Measurements from ENCODE around the gene LAMA3. TPM values are rescaled to one million over a fixed set of nuclear protein-coding genes. Genes with fewer than 3 reads are reported as not detected.

LAMA3 gene
- total RNA-seq, 4 donors from 2014 or later = 46.5 to 75.4 (median 57.4) TPM

GRCh38 chr18:23650968-23651927 is 38.0 kb upstream of the LAMA3 start:
- DNase-seq = peak in 1 of 2 donors; percentile 29
- H3K9me3 ChIP-seq = no peaks in the 10 kb centered on the region
- peak overlapping the region in 1 of 2 donors; percentile 32 for H3K27ac ChIP-seq
- H3K4me1 ChIP-seq = no peaks in the 10 kb centered on the region
- TF ChIP-seq POLR2A (IDR thresholded peaks at IDR 0.05) (no peak), CTCF (IDR thresholded peaks at IDR 0.05) (no peak)
- H3K4me3 ChIP-seq = no peak overlapping the region
- no peaks in the 10 kb centered on the region for H3K27me3 ChIP-seq
- intact Hi-C loops (cut with DNase I; ENCODE audit: low total_unique reads) = no loop called here
- H3K36me3 ChIP-seq = no peaks in the 10 kb centered on the region

- Histone ChIP-seq H3K27ac (no peak overlapping the region), H3K36me3 (no peaks in the 10 kb centered on the region), H3K4me1 (no peaks in the 10 kb centered on the region), H3K4me3 (no peak overlapping the region), H3K9me3 (no peaks in the 10 kb centered on the region), H3K27me3 (no peaks in the 10 kb centered on the region)
- intact Hi-C loops (cut with DNase I; ENCODE audit: low total_unique reads) = no loop called here
- no peak for DNase-seq
- TF ChIP-seq CTCF (IDR thresholded peaks at IDR 0.05) = no peak
- no peak for TF ChIP-seq POLR2A (IDR thresholded peaks at IDR 0.05)
Observed at GRCh38 chr18:23652232-23652631, 37.0 kb upstream of the LAMA3 start.

GRCh38 chr18:23658285-23658684 is 31.0 kb upstream of the LAMA3 start:
- no peak overlapping the region for H3K27ac ChIP-seq
- H3K4me1 ChIP-seq = no peaks in the 10 kb centered on the region
- intact Hi-C loops (cut with DNase I; ENCODE audit: low total_unique reads) = no loop called here
- TF ChIP-seq CTCF (IDR thresholded peaks at IDR 0.05) (no peak), POLR2A (IDR thresholded peaks at IDR 0.05) (no peak)
- H3K36me3 ChIP-seq = no peaks in the 10 kb centered on the region
- H3K27me3 ChIP-seq = no peaks in the 10 kb centered on the region
- no peak overlapping the region for H3K4me3 ChIP-seq
- H3K9me3 ChIP-seq = no peaks in the 10 kb centered on the region
- no peak for DNase-seq

GRCh38 chr18:23661735-23662308 is 27.4 kb upstream of the LAMA3 start:
- H3K4me3 ChIP-seq = peak overlapping the region; percentile 37 to 59

More at GRCh38 chr18:23661735-23662308, 27.4 kb upstream of the LAMA3 start:
- Histone ChIP-seq H3K36me3 (no peaks in the 10 kb centered on the region), H3K4me1 (no peaks in the 10 kb centered on the region), H3K27ac (peak overlapping the region; percentile 73 to 75), H3K27me3 (no peaks in the 10 kb centered on the region), H3K9me3 (no peaks in the 10 kb centered on the region)
- intact Hi-C loops (cut with DNase I; ENCODE audit: low total_unique reads) = no loop called here
- no peak for TF ChIP-seq CTCF (IDR thresholded peaks at IDR 0.05)
- TF ChIP-seq POLR2A (IDR thresholded peaks at IDR 0.05) = no peak
- no peak for DNase-seq
